NCI-H2107 treated with DMSO at 0.1 percent for 48 hours (cell line): ENCODE data around the gene PKLR.
"Not testable (repeated sequence)": the region's sequence is repeated elsewhere in the genome, so short reads cannot be mapped to it uniquely, and the experiment has no call there.

ENCODE experiments used
- DNase-seq: peaks from one replicate; lab custom pipeline; 2025; ENCODE audit not compliant: unreplicated experiment; lab: John Stamatoyannopoulos, UW

The PKLR gene

DNA sequence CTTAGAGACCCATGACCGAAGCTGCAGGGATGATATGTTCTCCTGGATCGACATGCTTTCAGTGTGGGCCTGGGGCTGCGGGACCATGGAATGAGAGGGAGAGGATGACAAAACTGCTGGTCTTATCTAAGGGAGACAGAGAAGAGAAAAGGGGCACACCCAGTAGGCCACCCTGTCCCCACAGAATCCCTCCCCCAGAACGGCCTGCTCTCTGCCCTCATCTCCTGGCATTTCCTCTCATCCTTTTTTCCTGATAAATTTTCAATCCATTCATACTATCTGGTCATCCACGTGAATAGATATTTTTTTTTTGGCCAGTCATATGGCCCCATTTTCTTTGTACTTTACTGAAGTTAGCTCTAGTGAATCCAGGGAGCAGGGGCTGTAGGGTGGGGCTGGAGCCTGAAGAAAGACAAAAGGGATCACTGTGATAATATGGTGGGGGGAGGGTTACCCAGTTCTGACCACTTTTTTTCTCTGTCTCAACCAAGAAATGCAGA is at the start of gene PKLR:
TSS of gene PKLR (minus strand) at position 97 of the 500 bp plus-strand sequence. CDS start at position 54, 43 bp downstream.
- no peak for DNase-seq

DNA sequence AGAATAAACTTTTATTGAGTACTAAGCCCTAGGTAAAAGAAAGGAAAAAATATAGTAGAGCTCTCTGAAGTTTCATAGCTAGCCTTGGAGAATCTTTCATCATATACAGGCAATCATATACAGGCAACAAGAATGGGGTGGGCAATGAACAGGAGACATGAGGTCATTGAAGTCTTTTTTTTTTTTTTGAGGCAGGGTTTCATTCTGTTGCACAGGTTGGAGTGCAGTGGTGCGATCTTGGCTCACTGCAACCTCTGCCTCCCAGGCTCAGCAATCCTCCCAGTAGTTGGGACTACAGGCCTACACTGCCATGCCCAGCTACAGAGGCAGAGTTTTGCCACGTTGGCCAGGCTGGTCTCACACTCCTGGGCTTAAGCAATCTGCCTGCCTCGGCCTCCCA is 41.6 kb upstream of the PKLR start:
- no peak for DNase-seq

DNA sequence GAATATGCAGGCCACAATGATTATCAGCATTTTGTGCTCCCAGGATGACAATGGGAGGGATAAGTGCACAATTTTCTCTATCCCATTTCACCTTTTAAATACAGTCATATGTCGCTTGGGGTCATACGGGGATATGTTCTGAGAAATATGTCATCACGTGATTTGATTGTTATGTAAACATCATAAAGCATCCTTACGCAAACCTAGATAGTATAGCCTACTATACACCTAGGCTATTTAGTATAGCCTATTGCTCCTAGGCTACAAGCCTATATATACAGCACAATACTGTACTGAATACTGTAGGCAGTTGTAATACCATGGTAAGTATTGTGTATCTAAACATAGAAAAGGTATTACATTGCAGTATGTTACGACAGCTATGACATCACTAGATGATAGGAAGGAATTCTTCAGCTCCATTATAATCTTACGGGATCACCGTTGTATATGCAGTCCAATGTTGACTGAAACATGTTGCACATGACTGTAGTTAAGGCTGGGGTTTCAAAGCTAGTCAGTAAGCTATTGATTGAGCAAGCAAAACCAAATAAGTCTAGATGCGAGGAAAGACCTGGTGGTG is 38.4 kb upstream of the PKLR start:
- DNase-seq, result no peak

DNA sequence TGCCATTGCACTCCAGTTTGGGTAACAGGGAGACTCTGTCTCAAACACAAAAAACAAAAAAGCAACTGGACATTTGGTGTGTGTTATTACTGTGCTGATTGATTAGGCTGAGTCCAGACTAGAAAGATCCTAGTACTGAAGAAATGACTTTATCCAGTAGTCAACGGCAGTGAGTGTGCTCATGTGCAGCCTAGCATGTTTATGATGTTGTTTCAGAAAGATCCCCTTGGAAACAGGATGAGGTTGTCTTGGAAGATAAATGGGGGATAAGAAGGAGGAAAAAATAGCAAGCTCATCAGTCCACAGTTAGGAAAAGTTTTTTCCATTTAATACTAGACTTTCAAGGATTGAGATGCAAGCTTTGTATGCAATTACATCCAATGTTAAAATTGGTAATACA is 33.7 kb upstream of the PKLR start:
- DNase-seq, result no peak

DNA sequence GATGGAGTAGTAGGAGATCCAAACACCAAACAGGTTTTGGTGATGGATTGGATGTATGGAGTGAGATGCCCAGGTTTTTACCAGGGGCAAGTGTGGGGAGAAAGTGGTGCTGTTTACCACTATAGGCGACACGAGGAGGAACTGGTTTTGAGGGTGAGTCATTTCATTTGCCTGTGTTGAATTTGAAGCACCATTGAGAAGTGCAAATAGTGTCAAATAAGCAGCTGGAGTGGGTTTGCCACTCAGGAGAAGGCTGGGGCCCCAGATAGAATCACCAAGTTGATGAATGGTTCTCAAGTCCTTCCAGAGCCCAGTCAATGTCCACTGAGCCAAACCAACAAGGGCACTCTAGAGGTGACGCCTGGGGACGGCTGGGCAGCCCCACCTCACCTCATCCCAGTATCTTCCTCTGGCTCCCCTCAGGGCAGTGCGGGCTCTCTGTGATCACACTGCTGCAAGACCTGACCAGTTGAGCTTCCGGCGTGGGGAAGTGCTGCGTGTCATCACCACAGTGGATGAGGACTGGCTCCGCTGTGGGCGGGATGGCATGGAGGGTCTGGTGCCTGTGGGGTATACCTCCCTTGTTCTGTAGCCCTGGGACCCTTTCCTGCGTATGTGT is 28.9 kb upstream of the PKLR start:
- peak; percentile 22 for DNase-seq

DNA sequence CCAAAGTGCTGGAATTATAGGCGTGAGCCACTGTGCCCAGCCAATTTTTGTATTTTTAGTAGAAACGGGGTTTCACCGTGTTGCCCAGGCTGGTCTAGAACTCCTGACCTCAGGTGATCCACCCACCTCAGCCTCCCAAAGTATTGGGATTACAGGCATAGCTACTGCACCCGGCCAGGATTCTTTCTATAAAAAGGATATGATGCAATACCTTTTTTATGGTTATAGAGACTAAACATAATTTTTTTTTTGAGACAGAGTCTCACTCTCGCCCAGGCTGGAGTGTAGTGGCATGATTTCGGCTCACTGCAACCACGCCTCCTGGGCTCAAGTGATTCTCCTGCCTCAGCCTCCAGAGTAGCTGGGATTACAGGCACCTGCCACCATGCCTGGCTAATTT is 27.6 kb upstream of the PKLR start:
- DNase-seq, result not testable (repeated sequence)

DNA sequence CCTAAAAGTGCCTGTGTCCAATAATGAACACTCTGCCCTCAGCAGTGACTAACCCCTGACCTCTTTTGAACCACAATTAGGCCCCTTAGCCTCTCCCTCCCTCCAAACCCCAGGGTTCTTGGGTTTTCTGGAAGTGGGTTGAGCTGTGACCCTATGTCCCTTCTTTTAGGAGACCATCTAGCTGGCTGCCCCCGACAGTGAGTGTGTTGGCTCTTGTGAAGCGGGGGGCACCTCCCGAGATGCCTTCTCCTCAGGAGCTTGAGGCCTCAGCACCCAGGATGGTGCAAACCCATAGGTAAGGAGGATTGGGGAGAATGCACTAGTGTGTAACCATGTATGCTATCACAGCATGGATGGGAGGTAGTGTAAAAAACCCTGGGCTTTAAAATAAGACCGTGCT is 26.7 kb upstream of the PKLR start:
- no peak for DNase-seq

DNA sequence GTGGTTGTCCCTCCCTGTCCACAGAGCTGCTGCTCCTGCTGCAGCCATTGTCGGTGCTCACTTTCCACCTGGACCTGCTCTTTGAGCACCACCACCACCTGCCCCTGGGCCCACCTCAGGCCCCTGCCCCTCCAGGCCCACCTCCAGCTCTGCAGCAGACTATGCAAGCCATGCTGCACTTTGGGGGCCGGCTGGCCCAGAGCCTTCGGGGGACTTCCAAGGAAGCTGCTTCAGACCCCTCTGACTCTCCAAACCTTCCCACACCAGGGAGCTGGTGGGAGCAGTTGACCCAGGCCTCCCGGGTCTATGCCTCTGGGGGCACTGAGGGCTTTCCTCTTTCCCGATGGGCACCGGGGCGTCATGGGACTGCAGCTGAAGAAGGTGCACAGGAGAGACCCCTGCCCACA is 25.4 kb upstream of the PKLR start:
- DNase-seq, result no peak

DNA sequence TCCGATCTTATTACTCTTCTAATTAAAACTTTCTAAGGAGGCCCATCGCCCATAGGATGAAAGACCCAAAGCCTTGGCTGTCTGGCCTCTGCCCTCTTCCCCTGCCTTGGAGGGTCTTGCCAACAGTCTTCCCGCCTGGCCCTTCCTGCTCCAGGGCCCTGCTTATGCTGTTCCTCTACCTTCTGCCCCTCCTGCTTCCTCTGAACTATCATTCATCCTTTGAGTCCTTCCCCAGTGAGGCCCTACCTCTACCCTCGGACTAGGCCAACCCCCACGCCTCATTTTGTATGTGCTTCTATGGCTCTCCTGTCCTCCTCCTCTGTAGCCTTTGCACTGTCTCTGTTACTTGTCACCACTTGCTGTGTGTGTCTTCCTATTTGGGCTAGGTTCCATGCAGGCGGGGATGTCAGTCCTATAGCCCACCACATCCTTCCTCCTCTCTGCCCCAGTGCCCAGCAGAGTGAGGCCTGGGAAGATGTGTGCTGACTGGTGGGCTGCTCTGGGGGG is 24.8 kb upstream of the PKLR start:
- no peak for DNase-seq

DNA sequence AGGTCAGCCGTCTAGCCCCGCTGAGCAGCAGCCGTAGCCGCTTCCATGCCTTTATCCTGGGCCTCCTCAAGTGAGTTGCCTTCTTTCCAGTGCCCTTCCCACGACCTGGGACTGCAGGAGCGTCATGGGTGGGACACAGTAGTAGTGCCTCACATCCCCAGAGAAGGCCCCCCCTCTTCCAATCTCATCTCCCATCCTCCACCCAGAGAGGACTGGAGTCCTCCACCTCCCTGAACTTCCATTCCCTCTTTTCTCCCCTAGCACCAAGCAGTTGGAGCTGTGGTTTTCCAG is 24.3 kb upstream of the PKLR start:
- no peak for DNase-seq

DNA sequence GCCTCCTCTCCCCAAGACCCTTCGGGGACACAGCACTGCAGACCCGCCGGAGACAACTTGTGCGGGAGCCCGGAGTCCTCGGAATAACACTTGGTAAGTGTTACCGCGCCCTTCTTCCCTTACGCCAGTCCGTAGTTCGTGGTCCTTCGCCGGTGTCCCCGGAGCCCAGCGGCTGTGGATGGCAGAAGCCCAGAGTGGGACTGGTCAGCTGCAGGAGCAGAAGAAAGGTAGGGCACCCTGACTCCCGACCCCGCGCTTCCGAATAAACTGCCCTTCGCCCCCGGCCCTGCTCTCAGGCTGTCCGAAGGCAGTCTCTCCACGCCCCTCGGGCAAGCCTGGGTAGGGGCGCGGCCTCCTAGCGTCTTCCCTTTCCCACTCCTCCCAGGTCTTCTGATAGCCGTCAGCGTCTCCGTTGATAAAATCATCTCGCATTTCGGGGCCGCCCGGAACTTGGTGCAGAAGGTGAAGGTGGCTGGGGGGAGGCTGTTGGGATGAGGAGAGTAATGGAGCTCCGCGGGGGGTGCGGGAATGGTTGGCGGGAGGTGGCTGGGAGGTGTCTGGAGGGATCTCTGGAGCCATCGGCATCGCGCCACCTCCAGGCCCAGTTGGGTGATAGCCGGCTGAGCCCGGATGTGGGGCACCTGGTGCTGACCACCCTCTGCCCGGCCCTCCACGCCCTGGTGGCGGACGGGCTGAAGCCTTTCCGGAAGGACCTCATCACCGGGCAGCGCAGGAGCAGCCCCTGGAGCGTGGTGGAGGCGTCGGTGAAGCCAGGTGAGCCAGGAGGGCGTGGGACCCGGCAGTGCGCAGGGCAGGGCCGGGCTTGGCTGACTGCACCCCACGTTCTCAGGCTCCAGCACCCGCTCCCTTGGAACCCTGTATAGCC is 23.7 kb upstream of the PKLR start:
- peak; percentile 69 for DNase-seq

DNA sequence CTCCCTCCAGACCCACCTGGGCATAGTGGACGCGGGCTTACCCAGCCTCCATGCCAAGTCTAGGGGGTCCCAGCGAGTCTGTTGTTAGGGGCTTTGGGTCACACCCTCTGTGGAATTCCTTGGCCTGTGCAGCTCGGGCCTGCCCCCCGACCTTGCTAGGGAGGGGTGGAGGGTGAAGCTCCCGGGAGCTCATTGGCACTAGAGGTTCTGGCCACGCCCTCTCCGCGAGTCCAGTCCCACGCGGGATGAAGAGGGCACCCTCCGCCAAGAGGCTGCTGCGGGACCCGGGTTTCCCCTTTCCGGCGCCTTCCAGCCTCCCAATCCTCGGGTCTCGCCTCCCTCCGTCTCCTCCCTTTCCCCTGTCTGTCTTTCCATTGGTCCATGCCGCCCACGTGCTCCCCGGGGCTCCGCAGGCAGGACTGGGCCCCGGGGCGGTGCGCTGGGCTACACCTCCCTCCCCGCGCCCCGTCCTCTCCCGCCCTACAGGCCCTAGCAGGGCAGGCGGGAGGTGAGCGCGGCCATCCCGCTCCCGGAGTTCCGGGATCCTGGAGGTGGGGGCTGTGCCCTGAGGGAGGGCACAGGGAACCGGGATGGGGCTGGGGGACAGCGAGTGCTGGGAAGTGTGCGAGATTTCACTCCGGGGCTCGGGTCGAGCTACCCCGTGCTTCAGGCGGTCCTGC is 22.9 kb upstream of the PKLR start:
- DNase-seq, result peak; percentile 81

DNA sequence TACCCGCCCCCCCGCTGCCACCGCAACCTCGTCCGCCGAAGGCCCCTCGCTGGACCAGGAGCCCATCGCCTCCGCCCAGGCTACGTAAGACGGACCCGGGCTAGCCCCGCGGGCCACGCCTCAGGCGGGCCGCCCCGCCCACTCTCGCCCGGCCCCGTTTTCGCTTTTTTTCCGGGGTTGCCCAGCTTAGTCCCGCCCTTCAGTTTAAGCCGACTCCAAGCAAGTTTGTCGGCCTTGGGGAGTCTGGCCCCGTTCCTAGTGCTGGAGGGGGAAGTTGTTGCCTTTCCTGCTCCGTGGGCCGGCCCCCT is 22.4 kb upstream of the PKLR start:
- peak; percentile 69 for DNase-seq

DNA sequence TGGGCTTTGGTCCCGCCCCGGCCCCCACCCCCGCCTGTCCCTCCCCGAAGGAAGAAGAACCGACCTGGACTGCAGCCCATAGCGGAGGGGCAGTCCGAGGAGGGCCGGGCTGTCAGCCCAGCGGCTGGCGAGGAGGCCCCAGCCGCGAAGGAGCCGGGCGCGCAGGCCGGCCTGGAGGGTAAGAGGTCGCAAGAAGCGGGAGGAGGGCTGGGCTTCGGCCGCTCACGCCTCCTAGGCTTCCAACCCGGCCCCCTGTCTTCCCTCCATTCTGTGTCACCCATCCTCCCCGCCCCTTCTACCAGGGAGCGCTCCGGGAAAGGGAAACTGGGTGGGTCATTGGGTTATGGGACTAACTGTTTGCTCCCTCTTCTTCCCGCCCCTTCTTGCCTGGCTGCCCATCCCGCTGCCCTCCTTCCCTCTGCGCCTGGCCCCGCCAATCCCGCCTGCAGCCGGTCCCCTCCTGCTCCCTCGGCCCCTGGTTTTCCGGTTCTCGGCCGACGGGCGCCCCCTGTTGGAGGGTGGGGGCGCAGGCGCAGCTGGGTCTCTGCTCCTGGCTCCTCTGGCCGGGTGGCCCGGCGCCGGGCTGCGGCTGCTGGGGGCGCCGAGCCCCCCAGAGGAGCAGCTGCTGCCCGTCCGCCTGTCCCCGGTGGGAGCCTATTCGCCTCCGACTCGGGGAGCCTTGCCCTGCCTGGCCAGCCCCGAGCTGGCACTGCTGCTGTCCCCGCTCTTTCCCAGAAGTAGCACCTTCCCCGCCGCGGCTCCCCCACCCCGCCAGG is 21.9 kb upstream of the PKLR start:
- DNase-seq, result peak; percentile 74

DNA sequence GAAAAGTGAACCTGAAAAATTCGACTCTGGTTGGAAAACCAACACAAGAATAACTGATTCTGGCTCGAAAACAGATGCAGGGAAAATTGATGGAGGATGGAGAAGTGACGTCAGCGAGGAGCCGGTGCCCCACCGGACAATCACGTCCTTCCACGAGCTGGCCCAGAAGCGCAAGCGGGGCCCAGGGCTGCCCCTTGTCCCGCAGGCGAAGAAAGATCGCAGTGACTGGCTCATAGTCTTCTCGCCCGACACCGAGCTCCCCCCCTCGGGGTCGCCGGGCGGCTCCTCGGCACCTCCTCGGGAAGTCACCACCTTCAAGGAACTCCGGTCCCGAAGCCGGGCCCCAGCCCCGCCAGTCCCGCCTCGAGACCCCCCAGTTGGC is 21.3 kb upstream of the PKLR start:
- DNase-seq, result no peak

DNA sequence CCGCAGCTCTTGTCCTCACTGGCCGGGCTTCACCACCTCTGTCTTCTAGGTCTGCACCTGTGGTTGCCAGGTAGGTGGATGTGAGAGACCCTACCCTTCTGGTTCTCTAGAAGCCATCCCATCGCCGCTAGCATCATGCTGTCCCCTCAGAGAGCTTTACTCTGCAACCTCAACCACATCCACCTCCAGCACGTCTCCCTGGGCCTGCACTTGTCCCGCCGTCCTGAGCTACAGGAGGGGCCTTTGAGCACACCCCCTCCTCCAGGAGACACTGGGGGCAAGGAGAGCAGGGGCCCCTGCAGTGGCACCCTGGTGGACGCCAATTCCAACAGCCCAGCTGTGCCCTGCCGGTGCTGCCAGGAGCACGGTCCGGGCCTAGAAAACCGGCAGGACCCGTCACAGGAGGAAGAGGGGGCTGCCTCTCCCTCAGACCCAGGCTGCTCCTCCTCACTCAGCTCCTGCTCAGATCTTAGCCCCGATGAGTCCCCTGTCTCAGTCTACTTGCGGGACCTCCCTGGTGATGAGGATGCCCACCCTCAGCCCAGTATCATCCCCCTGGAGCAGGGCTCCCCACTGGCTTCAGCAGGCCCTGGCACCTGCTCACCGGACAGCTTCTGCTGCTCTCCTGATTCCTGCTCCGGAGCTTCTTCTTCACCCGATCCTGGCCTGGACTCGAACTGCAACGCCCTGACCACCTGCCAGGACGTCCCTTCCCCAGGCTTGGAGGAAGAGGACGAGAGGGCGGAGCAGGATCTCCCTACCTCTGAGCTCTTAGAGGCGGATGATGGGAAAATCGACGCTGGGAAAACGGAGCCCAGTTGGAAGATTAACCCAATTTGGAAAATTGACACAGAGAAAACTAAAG is 20.6 kb upstream of the PKLR start:
- DNase-seq, result no peak

DNA sequence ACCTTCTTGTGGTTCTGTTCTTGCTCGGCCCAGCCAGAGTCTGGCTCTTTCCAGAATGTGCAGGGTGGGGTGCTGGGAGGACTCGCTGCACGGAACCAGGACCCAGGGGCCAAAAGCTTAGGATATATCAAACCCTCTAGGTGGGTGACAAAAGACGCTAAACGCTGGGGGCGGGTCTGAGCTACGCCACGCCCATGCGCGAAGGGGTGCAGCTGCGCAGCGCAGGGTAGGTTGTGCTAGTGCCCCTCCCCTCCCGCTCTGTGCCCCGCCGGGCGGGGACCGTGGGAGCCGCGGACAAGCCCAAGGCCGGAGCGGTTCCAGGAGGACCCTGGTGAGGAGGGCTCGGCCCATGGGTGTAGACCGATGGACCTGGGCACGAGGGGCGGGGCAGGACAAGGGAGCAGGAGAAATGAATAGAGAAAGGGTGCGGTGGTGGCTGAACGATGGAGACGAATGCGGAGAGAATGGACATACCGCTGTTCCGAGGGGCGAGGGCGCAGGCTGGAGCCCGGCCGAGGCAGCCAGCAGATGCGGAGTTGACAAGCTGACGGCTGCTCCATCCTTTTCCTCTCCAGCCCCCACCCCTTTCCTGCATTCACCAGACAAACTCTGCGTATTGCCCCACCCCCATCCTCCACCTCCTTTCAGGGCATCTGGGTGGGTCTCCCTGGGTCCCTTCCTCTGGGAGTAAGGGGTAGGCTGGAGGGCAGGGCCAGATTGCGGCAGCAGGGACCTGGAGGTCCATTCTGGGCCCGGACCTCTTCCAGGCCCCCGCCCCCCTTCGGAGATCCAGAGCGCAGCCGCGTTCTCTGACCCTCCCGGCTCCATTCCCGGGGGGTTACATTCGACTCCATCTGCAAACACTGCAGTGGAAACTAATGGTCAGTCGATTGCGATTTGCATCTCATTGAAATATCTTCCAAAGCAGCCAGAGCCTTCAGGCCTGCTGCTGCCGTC is 19.7 kb upstream of the PKLR start, which contains the start of gene RUSC1:
TSS of gene RUSC1 (plus strand) at position 234 of the 957 bp plus-strand sequence. CDS start 880 bp downstream, outside the sequence.
- no peak for DNase-seq

DNA sequence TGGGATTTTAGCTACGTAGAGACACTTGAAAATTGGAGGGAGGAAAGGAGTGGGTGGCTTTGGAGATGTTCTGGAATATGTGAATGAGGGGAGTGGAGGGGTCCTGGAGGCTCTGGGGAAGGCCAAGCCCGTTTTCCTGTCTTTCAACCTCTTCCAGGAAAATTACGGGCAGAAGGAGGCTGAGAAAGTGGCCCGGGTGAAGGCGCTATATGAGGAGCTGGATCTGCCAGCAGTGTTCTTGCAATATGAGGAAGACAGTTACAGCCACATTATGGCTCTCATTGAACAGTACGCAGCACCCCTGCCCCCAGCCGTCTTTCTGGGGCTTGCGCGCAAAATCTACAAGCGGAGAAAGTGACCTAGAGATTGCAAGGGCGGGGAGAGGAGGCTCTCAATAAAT is 19.0 kb upstream of the PKLR start:
- no peak for DNase-seq

DNA sequence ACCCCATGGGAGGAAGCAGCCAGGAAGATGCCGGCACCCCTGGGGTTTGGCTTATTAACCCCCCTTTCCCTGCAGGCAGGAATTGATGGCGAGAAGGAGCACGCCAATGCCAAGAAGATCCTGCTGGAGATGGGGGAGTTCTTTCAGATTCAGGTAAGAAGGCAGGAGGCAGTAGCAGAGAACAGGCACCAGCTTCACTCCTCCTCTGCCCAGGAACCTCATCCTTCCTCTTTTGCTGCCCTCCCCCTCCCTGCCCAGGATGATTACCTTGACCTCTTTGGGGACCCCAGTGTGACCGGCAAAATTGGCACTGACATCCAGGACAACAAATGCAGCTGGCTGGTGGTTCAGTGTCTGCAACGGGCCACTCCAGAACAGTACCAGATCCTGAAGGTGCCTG is 18.3 kb upstream of the PKLR start:
- no peak for DNase-seq
